Measurements from ENCODE around the gene BLM.
"Not testable (repeated sequence)": the region's sequence is repeated elsewhere in the genome, so short reads cannot be mapped to it uniquely, and the experiment has no call there.

BLM gene

GRCh38 chr15:90716976-90717821 is at the start of gene BLM:
TSS of gene BLM (plus strand) at chr15:90717346. CDS start at chr15:90747393, 30,047 bp downstream.
- TF ChIP-seq, protein P1, sequence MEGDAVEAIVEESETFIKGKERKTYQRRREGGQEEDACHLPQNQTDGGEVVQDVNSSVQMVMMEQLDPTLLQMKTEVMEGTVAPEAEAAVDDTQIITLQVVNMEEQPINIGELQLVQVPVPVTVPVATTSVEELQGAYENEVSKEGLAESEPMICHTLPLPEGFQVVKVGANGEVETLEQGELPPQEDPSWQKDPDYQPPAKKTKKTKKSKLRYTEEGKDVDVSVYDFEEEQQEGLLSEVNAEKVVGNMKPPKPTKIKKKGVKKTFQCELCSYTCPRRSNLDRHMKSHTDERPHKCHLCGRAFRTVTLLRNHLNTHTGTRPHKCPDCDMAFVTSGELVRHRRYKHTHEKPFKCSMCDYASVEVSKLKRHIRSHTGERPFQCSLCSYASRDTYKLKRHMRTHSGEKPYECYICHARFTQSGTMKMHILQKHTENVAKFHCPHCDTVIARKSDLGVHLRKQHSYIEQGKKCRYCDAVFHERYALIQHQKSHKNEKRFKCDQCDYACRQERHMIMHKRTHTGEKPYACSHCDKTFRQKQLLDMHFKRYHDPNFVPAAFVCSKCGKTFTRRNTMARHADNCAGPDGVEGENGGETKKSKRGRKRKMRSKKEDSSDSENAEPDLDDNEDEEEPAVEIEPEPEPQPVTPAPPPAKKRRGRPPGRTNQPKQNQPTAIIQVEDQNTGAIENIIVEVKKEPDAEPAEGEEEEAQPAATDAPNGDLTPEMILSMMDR (IDR thresholded peaks at IDR 0.05; ENCODE audit: insufficient read depth, missing control alignments) = peak; percentile 5
- FAIRE-seq = no peak
- peak; percentile 83 for DNase-seq (ENCODE audit: insufficient read length, low spot score)

DNA sequence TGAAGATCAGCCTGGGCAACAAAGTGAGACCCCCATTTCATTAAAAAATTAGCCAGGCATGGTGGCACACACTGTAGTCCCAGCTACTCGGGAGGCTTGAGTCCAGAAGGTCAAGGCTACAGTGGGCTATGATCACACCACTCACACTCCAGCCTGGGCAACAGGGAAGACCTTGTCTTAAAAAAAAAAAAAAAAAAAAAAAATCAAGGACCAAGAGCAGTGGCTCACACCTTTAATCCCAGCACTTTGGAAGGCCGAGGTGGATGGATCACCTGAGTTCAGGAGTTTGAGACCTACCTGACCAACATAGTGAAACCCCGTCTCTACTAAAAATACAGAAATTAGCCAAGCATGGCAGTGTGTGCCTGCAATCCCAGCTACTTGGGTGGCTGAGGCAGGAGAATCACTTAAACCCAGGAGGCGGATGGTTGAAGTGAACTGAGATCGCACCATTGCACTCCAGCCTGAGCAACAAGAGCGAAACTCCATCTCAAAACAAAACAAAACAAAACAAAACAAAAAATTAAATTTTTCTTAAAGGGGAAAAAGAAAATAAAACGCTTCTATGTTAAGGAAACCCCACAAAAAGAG is 49.3 kb upstream of the BLM start:
- FAIRE-seq; DNase-seq (ENCODE audit: insufficient read length, low spot score): not testable (repeated sequence)

GRCh38 chr15:90670631-90671030 is 46.5 kb upstream of the BLM start:
- not testable (repeated sequence) for FAIRE-seq; DNase-seq (ENCODE audit: insufficient read length, low spot score)

DNA sequence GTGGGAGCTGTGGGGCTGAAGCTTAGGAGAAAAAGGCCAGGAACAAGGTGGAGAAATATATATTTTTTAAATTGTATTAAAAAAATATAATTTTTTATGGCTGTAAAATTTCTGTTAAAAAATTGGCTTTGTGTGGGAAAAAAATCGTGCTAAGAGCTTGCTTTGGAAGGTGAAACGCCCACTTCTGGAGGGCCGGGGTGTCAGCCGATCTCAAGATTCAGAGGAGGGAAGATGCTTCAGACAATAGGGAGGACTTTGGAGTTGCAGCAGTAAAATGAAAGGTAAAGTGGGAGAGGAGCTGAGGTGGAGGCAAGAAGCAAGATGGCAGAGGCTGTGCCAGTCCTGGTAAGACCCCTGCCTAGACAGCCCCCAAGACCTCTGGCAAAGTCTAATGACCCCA is 45.9 kb upstream of the BLM start:
- FAIRE-seq (no peak), DNase-seq (ENCODE audit: insufficient read length, low spot score) (no peak)
- TF ChIP-seq, protein P1 (IDR thresholded peaks at IDR 0.05; ENCODE audit: insufficient read depth, missing control alignments) = no peak

DNA sequence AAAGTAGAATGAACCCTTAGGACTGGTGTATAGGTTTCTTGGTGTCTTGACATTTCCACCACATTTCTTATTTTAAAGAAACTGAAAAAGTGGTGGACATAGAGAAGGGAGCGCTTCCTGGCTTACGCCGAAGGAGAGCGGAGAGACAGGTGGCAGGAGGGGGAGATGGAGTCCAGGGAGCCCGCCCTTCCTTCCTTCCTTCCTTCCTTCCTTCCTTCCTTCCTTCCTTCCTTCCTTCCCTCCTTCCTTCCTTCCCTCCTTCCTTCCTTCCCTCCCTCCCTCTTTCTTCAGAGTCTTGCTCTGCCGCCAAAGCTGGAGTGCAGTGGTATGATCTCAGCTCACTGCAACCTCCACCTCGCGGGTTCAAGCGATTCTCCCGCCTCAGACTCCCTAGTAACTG is 43.8 kb upstream of the BLM start:
- not testable (repeated sequence) for DNase-seq (ENCODE audit: insufficient read length, low spot score); FAIRE-seq

GRCh38 chr15:90674476-90674875 is 42.7 kb upstream of the BLM start:
- FAIRE-seq (no peak), DNase-seq (ENCODE audit: insufficient read length, low spot score) (no peak)
- TF ChIP-seq, protein P1 (IDR thresholded peaks at IDR 0.05; ENCODE audit: insufficient read depth, missing control alignments) = no peak

GRCh38 chr15:90675464-90675863 is 41.7 kb upstream of the BLM start:
- TF ChIP-seq, protein P1 (IDR thresholded peaks at IDR 0.05; ENCODE audit: insufficient read depth, missing control alignments) = no peak
- FAIRE-seq (no peak), DNase-seq (ENCODE audit: insufficient read length, low spot score) (no peak)

- TF ChIP-seq, protein P1 (IDR thresholded peaks at IDR 0.05; ENCODE audit: insufficient read depth, missing control alignments) = no peak
- DNase-seq (ENCODE audit: insufficient read length, low spot score) = no peak
- FAIRE-seq = no peak
Observed at GRCh38 chr15:90677807-90678790, 39.0 kb upstream of the BLM start.
